ENCODE measurements around the gene CCL26. TPM values are rescaled to one million over a fixed set of nuclear protein-coding genes. Genes with fewer than 3 reads are reported as not detected.
"Not testable (repeated sequence)": the region's sequence is repeated elsewhere in the genome, so short reads cannot be mapped to it uniquely, and the experiment has no call there.

Gene CCL26
- total RNA-seq, 1 experiment from 2014 or later, result 0.49 TPM

DNA sequence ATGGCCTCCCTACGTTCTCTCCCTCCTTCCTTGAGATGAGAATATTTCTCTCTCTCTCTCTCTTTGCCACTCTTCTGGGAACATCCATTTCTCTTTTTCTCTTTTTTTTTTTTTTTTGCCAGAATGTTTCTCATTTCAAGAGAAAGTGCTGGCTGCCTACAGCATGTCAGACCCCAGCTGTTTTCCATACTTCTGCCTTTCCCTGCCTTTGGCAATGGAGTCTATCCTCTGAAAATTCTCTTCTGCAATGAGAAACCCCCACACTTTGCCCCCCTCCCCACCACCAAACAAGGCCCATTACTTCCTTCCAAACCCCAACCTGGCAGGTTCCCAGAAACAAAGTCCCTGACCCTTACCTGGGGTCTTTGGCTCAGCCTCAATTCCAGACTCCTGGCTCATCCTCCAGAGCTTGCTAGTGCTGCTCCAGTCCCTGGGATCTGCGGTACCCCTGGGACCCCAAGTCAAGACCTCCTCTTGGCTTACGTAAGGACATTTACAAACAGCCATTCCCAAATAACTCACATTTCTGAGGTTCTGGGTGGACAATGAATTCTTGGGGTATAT is 17.4 kb upstream of the CCL26 start:
- intact Hi-C loops (cut with micrococcal nuclease), result no loop called here
- ChIA-PET POLR2A (no interaction called here), RAD21 (ENCODE audit: low non-redundant PET in 1 of 2, low total read pairs in 2 of 2, uncharacterized antibody in 2 of 2, unreplicated experiment in 2 of 2) (no interaction called here), CTCF (no interaction called here)
- BruUV-seq (replicated peaks), result no TSS peak
- no peaks in the 10 kb centered on the region for H4K20me1 ChIP-seq (ENCODE audit: insufficient read depth)
- no peaks in the 10 kb centered on the region for H3K27me3 ChIP-seq (ENCODE audit: insufficient read depth, low read length)
- no peak overlapping the region for H3K4me3 ChIP-seq (replicated peaks in 1 of 2; ENCODE audit: low read depth in 1 of 2, low read length in 2 of 2)
- TF ChIP-seq YY1 (IDR thresholded peaks at IDR 0.05; ENCODE audit: extremely low read depth, insufficient replicate concordance, low read depth, low read length) (no peak), CBX3 (IDR thresholded peaks at IDR 0.05; ENCODE audit: low read depth) (no peak), POLR2AphosphoS5 (IDR thresholded peaks at IDR 0.05; ENCODE audit: low read depth, low read length) (no peak), EZH2 (IDR thresholded peaks at IDR 0.05) (no peak), FOSL1 (IDR thresholded peaks at IDR 0.05; ENCODE audit: low read depth) (no peak)
- TF ChIP-seq, protein P1, sequence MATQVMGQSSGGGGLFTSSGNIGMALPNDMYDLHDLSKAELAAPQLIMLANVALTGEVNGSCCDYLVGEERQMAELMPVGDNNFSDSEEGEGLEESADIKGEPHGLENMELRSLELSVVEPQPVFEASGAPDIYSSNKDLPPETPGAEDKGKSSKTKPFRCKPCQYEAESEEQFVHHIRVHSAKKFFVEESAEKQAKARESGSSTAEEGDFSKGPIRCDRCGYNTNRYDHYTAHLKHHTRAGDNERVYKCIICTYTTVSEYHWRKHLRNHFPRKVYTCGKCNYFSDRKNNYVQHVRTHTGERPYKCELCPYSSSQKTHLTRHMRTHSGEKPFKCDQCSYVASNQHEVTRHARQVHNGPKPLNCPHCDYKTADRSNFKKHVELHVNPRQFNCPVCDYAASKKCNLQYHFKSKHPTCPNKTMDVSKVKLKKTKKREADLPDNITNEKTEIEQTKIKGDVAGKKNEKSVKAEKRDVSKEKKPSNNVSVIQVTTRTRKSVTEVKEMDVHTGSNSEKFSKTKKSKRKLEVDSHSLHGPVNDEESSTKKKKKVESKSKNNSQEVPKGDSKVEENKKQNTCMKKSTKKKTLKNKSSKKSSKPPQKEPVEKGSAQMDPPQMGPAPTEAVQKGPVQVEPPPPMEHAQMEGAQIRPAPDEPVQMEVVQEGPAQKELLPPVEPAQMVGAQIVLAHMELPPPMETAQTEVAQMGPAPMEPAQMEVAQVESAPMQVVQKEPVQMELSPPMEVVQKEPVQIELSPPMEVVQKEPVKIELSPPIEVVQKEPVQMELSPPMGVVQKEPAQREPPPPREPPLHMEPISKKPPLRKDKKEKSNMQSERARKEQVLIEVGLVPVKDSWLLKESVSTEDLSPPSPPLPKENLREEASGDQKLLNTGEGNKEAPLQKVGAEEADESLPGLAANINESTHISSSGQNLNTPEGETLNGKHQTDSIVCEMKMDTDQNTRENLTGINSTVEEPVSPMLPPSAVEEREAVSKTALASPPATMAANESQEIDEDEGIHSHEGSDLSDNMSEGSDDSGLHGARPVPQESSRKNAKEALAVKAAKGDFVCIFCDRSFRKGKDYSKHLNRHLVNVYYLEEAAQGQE (IDR thresholded peaks at IDR 0.05; ENCODE audit: low read depth), result no peak
- H3K9ac ChIP-seq (ENCODE audit: low read length), result no peak overlapping the region
- H3K79me2 ChIP-seq (ENCODE audit: insufficient read depth, low read length), result no peaks in the 10 kb centered on the region
- no peaks in the 10 kb centered on the region for H3K36me3 ChIP-seq (ENCODE audit: control insufficient read depth in 1 of 2, insufficient read depth in 2 of 2, low read length in 2 of 2)
- DNase-seq (ENCODE audit: low read depth, low spot score) (no peak), ATAC-seq (no peak)
- H3K9me2 ChIP-seq (ENCODE audit: insufficient read depth), result no peaks in the 10 kb centered on the region
- H3K4me2 ChIP-seq (ENCODE audit: low read length), result no peak overlapping the region
- H3K27ac ChIP-seq (ENCODE audit: low read depth, low read length), result no peak overlapping the region
- H3K4me1 ChIP-seq (ENCODE audit: control insufficient read depth in 1 of 2, insufficient read depth in 2 of 2, low read length in 2 of 2), result peaks cover 5 to 13% of the 10 kb centered on the region in 2 experiments
- no peak overlapping the region for H2AFZ ChIP-seq (ENCODE audit: low read depth, low read length, poor library complexity, severe bottlenecking)
- H3K9me3 ChIP-seq (ENCODE audit: control insufficient read depth in 1 of 2, insufficient read depth in 1 of 2, low read depth in 1 of 2, low read length in 2 of 2), result no peaks in the 10 kb centered on the region

DNA sequence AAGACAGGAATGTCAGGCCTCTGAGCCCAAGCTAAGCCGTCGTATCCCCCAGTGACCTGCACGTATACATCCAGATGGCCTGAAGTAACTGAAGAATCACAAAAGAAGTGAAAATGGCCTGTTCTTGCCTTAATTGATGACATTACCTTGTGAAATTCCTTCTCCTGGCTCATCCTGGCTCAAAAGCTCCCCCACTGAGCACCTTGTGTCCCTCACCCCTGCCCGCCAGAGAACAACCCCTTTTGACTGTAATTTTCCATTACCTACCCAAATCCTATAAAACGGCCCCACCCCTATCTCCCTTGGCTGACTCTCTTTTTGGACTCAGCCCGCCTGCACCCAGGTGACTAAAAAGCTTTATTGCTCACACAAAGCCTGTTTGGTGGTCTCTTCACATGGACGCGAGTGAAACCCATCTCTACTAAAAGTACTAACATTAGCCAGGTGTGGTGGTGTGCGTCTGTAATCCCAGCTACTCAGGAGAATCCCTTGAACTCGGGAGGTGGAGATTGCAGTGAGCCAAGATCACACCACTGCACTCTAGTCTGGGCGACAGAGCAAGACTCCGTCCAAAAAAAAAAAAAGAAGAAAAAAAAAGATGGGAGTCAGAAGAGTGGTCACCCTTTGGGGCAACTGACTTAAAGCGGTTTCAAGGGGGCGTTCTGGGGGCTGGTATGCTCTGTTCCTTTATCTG is 16.3 kb upstream of the CCL26 start:
- CTCF ChIA-PET; RAD21 ChIA-PET (ENCODE audit: low non-redundant PET in 1 of 2, low total read pairs in 2 of 2, uncharacterized antibody in 2 of 2, unreplicated experiment in 2 of 2); POLR2A ChIA-PET; H3K4me3 ChIP-seq (replicated peaks in 1 of 2; ENCODE audit: low read depth in 1 of 2, low read length in 2 of 2); H3K27ac ChIP-seq (ENCODE audit: low read depth, low read length); H3K36me3 ChIP-seq (ENCODE audit: control insufficient read depth in 1 of 2, insufficient read depth in 2 of 2, low read length in 2 of 2); H3K9ac ChIP-seq (ENCODE audit: low read length); ATAC-seq; DNase-seq (ENCODE audit: low read depth, low spot score); H4K20me1 ChIP-seq (ENCODE audit: insufficient read depth); H3K27me3 ChIP-seq (ENCODE audit: insufficient read depth, low read length); H3K4me2 ChIP-seq (ENCODE audit: low read length); intact Hi-C loops (cut with micrococcal nuclease); H3K79me2 ChIP-seq (ENCODE audit: insufficient read depth, low read length); H3K9me3 ChIP-seq (ENCODE audit: control insufficient read depth in 1 of 2, insufficient read depth in 1 of 2, low read depth in 1 of 2, low read length in 2 of 2); H2AFZ ChIP-seq (ENCODE audit: low read depth, low read length, poor library complexity, severe bottlenecking); BruUV-seq (replicated peaks); H3K9me2 ChIP-seq (ENCODE audit: insufficient read depth): not testable (repeated sequence)
- peaks cover 5 to 13% of the 10 kb centered on the region in 2 experiments for H3K4me1 ChIP-seq (ENCODE audit: control insufficient read depth in 1 of 2, insufficient read depth in 2 of 2, low read length in 2 of 2)

DNA sequence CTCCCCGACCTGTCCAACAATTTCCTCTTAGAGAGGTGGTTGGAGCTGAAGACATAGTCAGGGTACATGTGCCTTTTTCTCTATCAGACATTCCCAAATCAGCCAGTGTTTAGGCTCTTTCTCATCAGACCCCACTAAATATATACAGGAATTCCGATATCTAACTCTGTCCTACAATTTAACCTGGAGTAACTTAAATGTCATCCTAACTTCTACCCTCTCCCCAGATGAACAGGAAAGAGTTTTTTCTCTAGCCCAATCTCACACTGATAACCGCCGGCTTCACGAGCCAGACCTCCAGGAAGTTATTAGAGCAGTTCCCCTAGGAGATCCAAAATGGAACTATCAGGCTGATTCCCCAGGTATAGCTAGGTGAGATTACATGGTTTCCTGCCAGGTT is 11.0 kb upstream of the CCL26 start:
- POLR2A ChIA-PET; ATAC-seq; H3K4me2 ChIP-seq (ENCODE audit: low read length); H3K36me3 ChIP-seq (ENCODE audit: control insufficient read depth in 1 of 2, insufficient read depth in 2 of 2, low read length in 2 of 2); H3K9ac ChIP-seq (ENCODE audit: low read length); RAD21 ChIA-PET (ENCODE audit: low non-redundant PET in 1 of 2, low total read pairs in 2 of 2, uncharacterized antibody in 2 of 2, unreplicated experiment in 2 of 2); H2AFZ ChIP-seq (ENCODE audit: low read depth, low read length, poor library complexity, severe bottlenecking); H3K4me3 ChIP-seq (replicated peaks in 1 of 2; ENCODE audit: low read depth in 1 of 2, low read length in 2 of 2); intact Hi-C loops (cut with micrococcal nuclease); BruUV-seq (replicated peaks); H4K20me1 ChIP-seq (ENCODE audit: insufficient read depth); H3K9me2 ChIP-seq (ENCODE audit: insufficient read depth); CTCF ChIA-PET; DNase-seq (ENCODE audit: low read depth, low spot score); H3K4me1 ChIP-seq (ENCODE audit: control insufficient read depth in 1 of 2, insufficient read depth in 2 of 2, low read length in 2 of 2); H3K27ac ChIP-seq (ENCODE audit: low read depth, low read length); H3K27me3 ChIP-seq (ENCODE audit: insufficient read depth, low read length); H3K9me3 ChIP-seq (ENCODE audit: control insufficient read depth in 1 of 2, insufficient read depth in 1 of 2, low read depth in 1 of 2, low read length in 2 of 2); H3K79me2 ChIP-seq (ENCODE audit: insufficient read depth, low read length): not testable (repeated sequence)
